PC-3 (cell line): ENCODE data around the gene IFNAR1. TPM values are rescaled to one million over a fixed set of nuclear protein-coding genes. Genes with fewer than 3 reads are reported as not detected.

ENCODE experiments used
- ATAC-seq: fragments of 200-7000 bp; cut with Tn5 transposase; 2 replicates; pipeline ENCODE4 v1.9.1; 2020; ENCODE audit warnings: mild to moderate bottlenecking, moderate library complexity
- BruUV-seq: library from RNA; stranded (reverse); fragments of 400-500 nt; replicated peaks from 2 replicates; lab custom pipeline; 2021; lab: Mats Ljungman, UMichigan
- CTCF ChIA-PET: fragments of 300-600 bp; sonication (Branson Sonifier 250); formaldehyde crosslinking; loops from one replicate; lab custom pipeline; 2022; ENCODE audit warnings: antibody characterized with exemption; lab: Charles Lee
- POLR2A ChIA-PET: fragments of 300-600 bp; sonication (Branson Sonifier 250); formaldehyde crosslinking; loops from one replicate; lab custom pipeline; 2022; ENCODE audit warnings: antibody characterized with exemption; ENCODE audit not compliant: unreplicated experiment; lab: Charles Lee
- DNase-seq: peaks from one replicate; pipeline ENCODE4 v3.0.0-alpha.2; 2015
- H2AFZ ChIP-seq: fragments of 300-600 bp; sonication (generic); 2 replicates; pipeline ENCODE4 v1.6.0; 2016; ENCODE audit warnings: antibody characterized with exemption, low read length
- H3F3A ChIP-seq: fragments of 300-600 bp; sonication (generic); one replicate; pipeline ENCODE4 v1.6.0; 2017; ENCODE audit warnings: antibody characterized with exemption, low read length, control low read depth, mild to moderate bottlenecking; ENCODE audit not compliant: unreplicated experiment
- H3K27ac ChIP-seq: fragments of 300-600 bp; sonication (generic); 2 replicates; pipeline ENCODE4 v1.5.1; 2016; ENCODE audit warnings: mild to moderate bottlenecking, low read length
- H3K27me3 ChIP-seq: fragments of 300-600 bp; sonication (generic); 2 replicates; pipeline ENCODE4 v1.6.1; 2016; ENCODE audit warnings: low read length, mixed read lengths
- H3K36me3 ChIP-seq: fragments of 300-600 bp; sonication (generic); 2 replicates; pipeline ENCODE4 v1.6.1; 2016; ENCODE audit warnings: low read depth, mixed run types, low read length, mixed read lengths
- H3K4me1 ChIP-seq: fragments of 300-600 bp; sonication (generic); 2 replicates; pipeline ENCODE4 v1.5.1; 2016; ENCODE audit warnings: low read length; ENCODE audit not compliant: insufficient read depth
- H3K4me2 ChIP-seq: fragments of 300-600 bp; sonication (generic); 2 replicates; pipeline ENCODE4 v1.6.0; 2016; ENCODE audit warnings: low read length
- H3K4me3 ChIP-seq: fragments of 300-600 bp; sonication (generic); 2 replicates; pipeline ENCODE4 v1.5.1; 2016; ENCODE audit warnings: mild to moderate bottlenecking, low read length, mixed read lengths
- H3K79me2 ChIP-seq: fragments of 300-600 bp; sonication (generic); 2 replicates; pipeline ENCODE4 v1.6.1; 2017; ENCODE audit warnings: low read length, mixed read lengths
- H3K9ac ChIP-seq: fragments of 300-600 bp; sonication (generic); 2 replicates; pipeline ENCODE4 v1.6.0; 2016; ENCODE audit warnings: mild to moderate bottlenecking, low read length
- H3K9me2 ChIP-seq: fragments of 300-600 bp; sonication (generic); replicated peaks from 2 replicates; pipeline ENCODE4 v1.6.1; 2016; ENCODE audit warnings: mixed run types, low read length, mixed read lengths
- H3K9me3 ChIP-seq: fragments of 300-600 bp; sonication (generic); 2 replicates; pipeline ENCODE4 v1.6.1; 2016; ENCODE audit warnings: low read length, mixed read lengths
- H4K20me1 ChIP-seq: fragments of 300-600 bp; sonication (generic); 2 replicates; pipeline ENCODE4 v1.6.1; 2016; ENCODE audit warnings: low read length, mixed read lengths
- EZH2 ChIP-seq: fragments of 300-600 bp; sonication (generic); IDR thresholded peaks from one replicate; pipeline ENCODE4 v1.6.1; 2017; ENCODE audit warnings: antibody characterized with exemption, mild to moderate bottlenecking, low read length; ENCODE audit not compliant: unreplicated experiment
- EZH2phosphoT487 ChIP-seq: fragments of 300-600 bp; sonication (generic); IDR thresholded peaks from 2 replicates; pipeline ENCODE4 v1.6.1; 2018; ENCODE audit warnings: mild to moderate bottlenecking, antibody characterized with exemption, low read length, borderline replicate concordance
- intact Hi-C: fragments of 100-400 bp; cut with micrococcal nuclease; formaldehyde crosslinking; loops from 2 replicates; pipeline ENCODE4 v1.9.0; 2023
- total RNA-seq: library from RNA; depleted of rRNA; stranded (reverse); fragments of >200 nt; gene quantifications from 2 replicates; pipeline ENCODE4 v1.2.3, GENCODE V29; 2014
- TF ChIP-seq, protein P1 (sequence below): fragments of 300-600 bp; sonication (generic); conservative IDR thresholded peaks from 2 replicates; pipeline ENCODE4 v1.5.1; 2017; ENCODE audit warnings: antibody characterized with exemption, low read depth, mild to moderate bottlenecking, low read length

IFNAR1 gene
- total RNA-seq, 1 experiment from 2014 or later = 13.2 TPM

DNA sequence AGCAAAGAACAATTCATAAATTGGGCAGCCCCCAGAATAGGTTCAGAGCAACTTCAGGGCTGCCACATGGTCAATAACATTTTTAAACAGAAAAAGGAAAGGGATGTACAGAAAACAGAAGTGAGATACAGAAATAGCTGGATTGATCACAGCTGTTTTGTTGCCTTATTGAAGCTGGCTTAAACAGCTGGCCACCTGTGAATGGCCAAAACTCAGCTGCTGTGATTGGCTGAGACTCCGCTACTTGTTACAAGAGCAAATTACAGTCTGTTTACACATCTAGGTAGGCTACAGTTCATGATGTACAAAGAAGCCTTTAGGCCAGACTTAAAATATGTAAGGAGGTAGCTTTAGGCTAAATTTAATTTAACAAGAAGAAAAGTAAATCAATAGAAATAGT lies 11.6 kb upstream of the IFNAR1 start:
- no peaks in the 10 kb centered on the region for H3K9me3 ChIP-seq
- BruUV-seq = no TSS peak
- H3K4me3 ChIP-seq = no peak overlapping the region
- H4K20me1 ChIP-seq = no peaks in the 10 kb centered on the region
- no peak overlapping the region for H3K4me2 ChIP-seq
- no peaks in the 10 kb centered on the region for H3F3A ChIP-seq
- H3K9ac ChIP-seq = no peak overlapping the region
- ATAC-seq (no peak), DNase-seq (no peak)
- TF ChIP-seq EZH2phosphoT487 (no peak), EZH2 (no peak)
- TF ChIP-seq, protein P1, sequence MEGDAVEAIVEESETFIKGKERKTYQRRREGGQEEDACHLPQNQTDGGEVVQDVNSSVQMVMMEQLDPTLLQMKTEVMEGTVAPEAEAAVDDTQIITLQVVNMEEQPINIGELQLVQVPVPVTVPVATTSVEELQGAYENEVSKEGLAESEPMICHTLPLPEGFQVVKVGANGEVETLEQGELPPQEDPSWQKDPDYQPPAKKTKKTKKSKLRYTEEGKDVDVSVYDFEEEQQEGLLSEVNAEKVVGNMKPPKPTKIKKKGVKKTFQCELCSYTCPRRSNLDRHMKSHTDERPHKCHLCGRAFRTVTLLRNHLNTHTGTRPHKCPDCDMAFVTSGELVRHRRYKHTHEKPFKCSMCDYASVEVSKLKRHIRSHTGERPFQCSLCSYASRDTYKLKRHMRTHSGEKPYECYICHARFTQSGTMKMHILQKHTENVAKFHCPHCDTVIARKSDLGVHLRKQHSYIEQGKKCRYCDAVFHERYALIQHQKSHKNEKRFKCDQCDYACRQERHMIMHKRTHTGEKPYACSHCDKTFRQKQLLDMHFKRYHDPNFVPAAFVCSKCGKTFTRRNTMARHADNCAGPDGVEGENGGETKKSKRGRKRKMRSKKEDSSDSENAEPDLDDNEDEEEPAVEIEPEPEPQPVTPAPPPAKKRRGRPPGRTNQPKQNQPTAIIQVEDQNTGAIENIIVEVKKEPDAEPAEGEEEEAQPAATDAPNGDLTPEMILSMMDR = no peak
- intact Hi-C loops = no loop called here
- H3K4me1 ChIP-seq = no peaks in the 10 kb centered on the region
- ChIA-PET CTCF (interaction anchor here (0.8 kb wide), 1 partner anchor 48 kb away, joined by 3 read pairs; no protein-coding TSS in a partner anchor), POLR2A (no interaction called here)
- no peak overlapping the region for H2AFZ ChIP-seq
- no peak overlapping the region for H3K27ac ChIP-seq
- H3K36me3 ChIP-seq = no peaks in the 10 kb centered on the region
- no peaks in the 10 kb centered on the region for H3K9me2 ChIP-seq
- peaks cover 18% of the 10 kb centered on the region for H3K27me3 ChIP-seq
- no peaks in the 10 kb centered on the region for H3K79me2 ChIP-seq

DNA sequence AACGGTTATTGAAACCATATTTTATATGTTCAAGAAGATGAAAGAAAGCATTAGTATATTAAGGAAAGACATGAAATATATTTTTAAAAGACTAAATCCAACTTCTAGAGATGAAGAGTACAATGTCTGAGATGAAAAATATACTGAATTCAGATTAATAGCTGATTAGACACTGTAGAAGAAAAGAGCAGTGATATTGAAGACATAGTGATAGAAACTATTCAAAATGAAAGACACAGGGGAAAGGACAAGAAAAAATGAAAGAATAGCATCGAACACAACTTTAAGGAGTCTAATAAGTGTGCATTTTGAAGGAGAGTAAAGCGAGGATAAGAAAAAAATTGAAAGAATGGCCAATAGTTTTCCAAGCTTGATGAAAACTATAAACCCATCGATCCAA lies 11.2 kb upstream of the IFNAR1 start:
- no peak overlapping the region for H3K9ac ChIP-seq
- ATAC-seq (no peak), DNase-seq (no peak)
- intact Hi-C loops = no loop called here
- ChIA-PET POLR2A (no interaction called here), CTCF (interaction anchor here (0.8 kb wide), 1 partner anchor 48 kb away, joined by 3 read pairs; no protein-coding TSS in a partner anchor)
- H3K9me2 ChIP-seq = no peaks in the 10 kb centered on the region
- H4K20me1 ChIP-seq = no peaks in the 10 kb centered on the region
- H2AFZ ChIP-seq = no peak overlapping the region
- H3K9me3 ChIP-seq = no peaks in the 10 kb centered on the region
- H3K27ac ChIP-seq = no peak overlapping the region
- no peaks in the 10 kb centered on the region for H3K79me2 ChIP-seq
- no peak overlapping the region for H3K4me3 ChIP-seq
- peaks cover 21% of the 10 kb centered on the region for H3K27me3 ChIP-seq
- H3K4me2 ChIP-seq = no peak overlapping the region
- no peaks in the 10 kb centered on the region for H3K36me3 ChIP-seq
- no peaks in the 10 kb centered on the region for H3K4me1 ChIP-seq
- BruUV-seq = no TSS peak
- TF ChIP-seq, protein P1 = no peak
- TF ChIP-seq EZH2phosphoT487 (no peak), EZH2 (no peak)
- H3F3A ChIP-seq = no peaks in the 10 kb centered on the region

DNA sequence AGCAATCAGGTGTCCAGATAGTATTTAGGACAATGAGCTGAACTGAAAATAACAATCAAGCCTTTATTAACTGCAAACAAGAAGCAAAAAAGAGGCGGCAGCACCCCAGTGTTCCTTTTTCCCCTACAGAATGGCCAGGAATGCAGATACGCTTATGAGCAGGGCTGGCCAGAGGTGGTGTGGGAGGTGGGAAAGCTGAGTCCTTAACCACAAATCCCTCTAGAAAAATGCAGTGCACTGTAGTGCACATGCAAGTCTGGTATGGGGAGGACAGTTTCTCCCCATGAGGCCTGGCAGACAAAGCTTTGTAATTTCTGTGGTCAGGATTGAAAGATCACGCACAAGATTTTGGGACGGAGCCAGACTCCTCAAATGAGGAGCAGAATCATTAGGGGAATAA lies 10.7 kb upstream of the IFNAR1 start:
- Histone ChIP-seq H2AFZ (no peak overlapping the region), H4K20me1 (no peaks in the 10 kb centered on the region), H3K4me3 (no peak overlapping the region), H3K79me2 (no peaks in the 10 kb centered on the region), H3K27ac (no peak overlapping the region), H3K9me2 (no peaks in the 10 kb centered on the region), H3K4me2 (no peak overlapping the region), H3F3A (no peaks in the 10 kb centered on the region), H3K9ac (no peak overlapping the region), H3K4me1 (no peaks in the 10 kb centered on the region), H3K9me3 (no peaks in the 10 kb centered on the region), H3K27me3 (peaks cover 21% of the 10 kb centered on the region), H3K36me3 (no peaks in the 10 kb centered on the region)
- intact Hi-C loops = no loop called here
- ChIA-PET CTCF (interaction anchor here (0.8 kb wide), 1 partner anchor 47 kb away, joined by 3 read pairs; no protein-coding TSS in a partner anchor), POLR2A (interaction anchor here (0.5 kb wide), 1 partner anchor 114 kb away, joined by 3 read pairs; no protein-coding TSS in a partner anchor)
- no peak for ATAC-seq
- TF ChIP-seq EZH2 = no peak
- TF ChIP-seq EZH2phosphoT487 = no peak
- TF ChIP-seq, protein P1 = no peak
- no TSS peak for BruUV-seq
- DNase-seq = no peak
